ENCODE measurements around the gene HM13.

Gene HM13

GRCh38 chr20:31543966-31544598 lies 29.8 kb downstream of the HM13 start:
- DNase-seq: peak; percentile 98

GRCh38 chr20:31544600-31544999 lies 30.4 kb downstream of the HM13 start:
- DNase-seq: no peak

GRCh38 chr20:31545621-31546040 lies 31.4 kb downstream of the HM13 start:
- peak; percentile 37 for DNase-seq

DNA sequence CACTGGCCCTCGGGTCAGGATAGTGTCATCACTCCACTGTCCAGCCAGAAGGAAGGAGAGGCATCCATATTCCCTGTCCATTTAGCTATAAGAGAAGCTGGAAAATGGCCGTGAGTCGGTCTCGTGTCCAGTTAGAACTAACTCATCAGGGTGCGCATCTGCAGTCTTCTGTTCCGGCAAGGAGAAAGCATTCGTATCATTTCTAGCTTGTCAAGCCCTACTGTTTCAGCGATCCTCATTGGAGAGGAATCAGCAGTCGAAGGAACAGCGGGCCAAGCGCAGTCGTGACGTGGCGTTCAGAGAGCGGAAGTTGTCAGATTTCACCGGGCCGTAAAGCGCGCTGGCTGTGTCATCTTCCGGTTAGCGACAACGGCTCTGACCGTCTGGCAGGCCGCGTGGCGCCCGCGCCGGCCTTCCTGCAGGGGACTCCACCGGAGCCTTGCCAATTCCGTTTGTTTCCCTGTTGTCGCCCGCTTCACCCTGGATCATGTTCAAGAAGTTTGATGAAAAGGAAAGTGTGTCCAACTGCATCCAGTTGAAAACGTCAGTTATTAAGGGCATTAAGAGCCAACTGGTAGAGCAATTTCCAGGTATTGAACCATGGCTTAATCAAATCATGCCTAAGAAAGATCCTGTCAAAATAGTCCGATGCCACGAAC lies 32.9 kb downstream of the HM13 start:
- peak; percentile 91 for DNase-seq

DNA sequence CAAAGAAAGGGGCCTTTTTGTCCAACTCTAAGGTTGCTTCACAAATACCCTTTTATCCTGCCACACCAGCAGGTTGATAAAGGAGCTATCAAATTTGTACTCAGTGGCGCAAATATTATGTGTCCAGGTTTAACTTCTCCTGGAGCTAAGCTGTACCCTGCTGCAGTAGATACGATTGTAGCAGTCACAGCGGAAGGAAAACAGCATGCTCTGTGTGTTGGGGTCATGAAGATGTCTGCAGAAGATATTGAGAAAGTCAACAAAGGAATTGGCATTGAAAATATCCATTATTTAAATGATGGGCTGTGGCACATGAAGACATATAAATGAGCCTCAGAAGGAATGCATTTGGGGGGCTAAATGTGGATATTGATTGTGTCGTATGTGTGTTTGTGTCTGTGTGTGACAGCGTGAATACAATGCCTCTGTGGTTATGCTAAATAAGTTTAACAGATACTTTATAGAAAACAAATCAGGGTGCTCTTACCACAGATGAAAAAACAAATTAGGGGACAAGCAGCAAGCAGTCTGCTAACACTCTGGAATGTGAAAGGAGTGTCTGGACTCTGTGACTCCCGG lies 33.6 kb downstream of the HM13 start:
- DNase-seq: no peak

- no peak for DNase-seq
Observed at GRCh38 chr20:31548820-31549512, 34.7 kb downstream of the HM13 start.

- DNase-seq: no peak
Observed at GRCh38 chr20:31549513-31549880, 35.3 kb downstream of the HM13 start.

DNA sequence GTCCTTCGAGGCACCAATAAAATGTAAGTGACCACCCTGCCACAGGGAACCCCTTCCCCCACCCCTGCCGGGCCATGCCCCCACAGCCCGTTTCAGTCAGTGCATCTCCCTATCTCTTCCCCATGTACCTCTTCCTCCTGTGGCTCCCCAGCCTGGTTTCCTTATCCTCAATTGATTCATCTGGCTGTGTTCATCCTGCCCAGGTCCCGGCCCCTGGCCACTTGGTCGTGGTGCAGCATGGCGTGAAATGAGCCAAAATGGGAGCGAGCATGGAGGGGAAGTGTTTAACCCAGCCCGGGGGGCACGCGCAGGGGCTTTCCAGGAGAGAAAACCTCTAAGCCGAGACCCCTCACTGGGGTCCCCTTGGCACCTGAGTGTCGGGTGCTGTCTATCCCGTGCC lies 35.9 kb downstream of the HM13 start:
- DNase-seq: no peak

DNA sequence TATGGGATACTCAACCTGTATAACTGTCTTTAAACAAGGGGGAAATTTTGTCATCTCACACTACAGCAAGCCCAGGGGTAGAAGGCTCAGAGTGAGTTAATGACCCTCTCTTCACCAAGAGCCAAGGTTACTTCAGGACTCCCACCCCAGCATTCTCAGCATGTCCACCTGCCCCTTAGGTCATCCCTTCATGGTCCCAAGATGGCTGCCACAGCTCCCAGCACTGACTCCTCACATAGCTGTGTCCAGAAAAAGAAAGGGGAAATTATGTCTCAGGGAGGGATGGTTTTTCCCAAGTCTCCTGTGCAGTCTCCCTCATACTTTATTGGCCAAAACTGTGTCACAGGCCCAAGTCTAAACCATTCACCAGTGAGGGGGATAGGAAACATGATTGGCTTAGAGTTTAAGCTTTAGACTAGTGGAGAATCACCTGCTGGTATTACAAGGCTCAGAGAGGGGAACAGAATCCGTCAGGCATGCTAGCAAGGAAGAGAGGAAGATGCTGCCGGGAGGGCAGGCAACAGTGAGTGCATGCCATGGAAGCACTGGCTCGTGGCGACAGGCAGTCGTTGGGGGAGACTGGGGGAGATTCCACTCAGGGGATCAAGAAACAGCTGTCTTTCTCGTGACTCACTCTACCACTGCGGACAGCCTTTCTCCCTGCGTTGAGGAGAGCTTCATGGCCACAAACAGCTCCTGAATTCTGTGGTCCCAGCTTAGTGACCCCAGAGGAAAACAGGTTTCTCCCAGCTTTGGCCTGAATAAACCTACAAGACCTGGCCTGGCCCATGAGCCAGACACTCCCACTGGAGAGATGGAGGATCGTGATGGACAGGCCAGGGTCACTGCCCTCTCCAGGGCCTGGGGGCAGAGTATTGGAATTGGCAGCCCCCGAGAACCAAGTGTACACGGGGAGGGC lies 37.2 kb downstream of the HM13 start:
- DNase-seq: peak; percentile 44

DNA sequence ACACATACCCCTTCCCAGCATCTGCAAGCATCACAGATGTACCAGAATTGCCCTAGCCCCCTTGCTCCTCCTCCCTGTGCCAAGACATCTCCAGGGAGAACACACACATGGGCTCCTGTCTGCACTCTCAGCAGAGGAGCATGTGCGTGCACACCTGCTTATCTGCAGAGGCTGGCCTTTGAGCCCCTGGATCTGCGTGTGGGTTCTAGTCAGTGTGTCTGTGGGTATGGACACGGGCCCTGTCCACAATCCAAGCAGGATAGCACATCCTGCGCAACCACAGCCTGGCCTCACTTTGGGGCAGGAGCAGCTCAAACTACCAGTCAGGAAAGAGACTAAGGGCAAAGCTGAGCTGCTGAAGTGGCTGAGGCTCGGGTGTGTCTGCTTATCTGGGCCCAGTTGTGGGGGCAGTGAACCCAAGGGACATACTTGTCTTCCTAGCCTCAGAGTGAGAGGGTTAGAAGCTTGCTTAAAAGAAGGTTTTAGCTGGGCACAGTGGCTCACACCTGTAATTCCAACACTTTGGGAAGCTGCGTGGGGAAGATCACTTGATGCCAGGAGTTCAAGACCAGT lies 41.0 kb downstream of the HM13 start:
- DNase-seq: no peak

- DNase-seq: no peak
Observed at GRCh38 chr20:31559704-31560093, 45.5 kb downstream of the HM13 start.

DNA sequence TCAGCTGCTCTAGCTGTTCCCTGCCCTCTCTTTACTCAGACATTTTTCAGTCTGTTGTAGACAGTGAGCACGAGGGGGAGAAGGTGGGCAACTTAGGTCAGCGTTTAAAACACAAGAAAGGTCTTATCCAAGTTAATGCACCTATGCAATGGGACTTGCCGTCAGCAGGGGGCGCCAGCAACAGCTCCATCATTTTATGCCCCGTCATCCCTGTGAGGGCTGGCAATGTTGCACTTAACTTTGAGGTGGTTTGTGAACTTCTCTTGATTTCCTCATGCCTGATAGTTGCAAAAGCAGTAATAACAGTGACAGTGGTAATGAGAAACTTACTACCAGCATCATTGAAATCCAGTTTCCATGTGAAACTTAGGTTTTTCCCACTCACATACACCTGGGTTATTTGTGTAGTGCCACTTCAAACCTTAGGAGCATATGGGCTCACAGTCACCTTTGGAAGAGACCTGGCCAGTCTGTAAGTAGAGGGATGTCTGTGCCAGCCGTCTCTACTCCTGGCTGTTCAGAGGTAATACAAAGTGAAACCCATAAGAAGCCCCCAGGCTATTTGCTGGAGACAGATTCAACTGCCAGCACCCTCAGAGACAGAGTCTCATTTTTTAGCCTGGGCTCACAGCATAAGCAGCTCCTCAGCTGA lies 46.0 kb downstream of the HM13 start:
- peak; percentile 77 for DNase-seq

DNA sequence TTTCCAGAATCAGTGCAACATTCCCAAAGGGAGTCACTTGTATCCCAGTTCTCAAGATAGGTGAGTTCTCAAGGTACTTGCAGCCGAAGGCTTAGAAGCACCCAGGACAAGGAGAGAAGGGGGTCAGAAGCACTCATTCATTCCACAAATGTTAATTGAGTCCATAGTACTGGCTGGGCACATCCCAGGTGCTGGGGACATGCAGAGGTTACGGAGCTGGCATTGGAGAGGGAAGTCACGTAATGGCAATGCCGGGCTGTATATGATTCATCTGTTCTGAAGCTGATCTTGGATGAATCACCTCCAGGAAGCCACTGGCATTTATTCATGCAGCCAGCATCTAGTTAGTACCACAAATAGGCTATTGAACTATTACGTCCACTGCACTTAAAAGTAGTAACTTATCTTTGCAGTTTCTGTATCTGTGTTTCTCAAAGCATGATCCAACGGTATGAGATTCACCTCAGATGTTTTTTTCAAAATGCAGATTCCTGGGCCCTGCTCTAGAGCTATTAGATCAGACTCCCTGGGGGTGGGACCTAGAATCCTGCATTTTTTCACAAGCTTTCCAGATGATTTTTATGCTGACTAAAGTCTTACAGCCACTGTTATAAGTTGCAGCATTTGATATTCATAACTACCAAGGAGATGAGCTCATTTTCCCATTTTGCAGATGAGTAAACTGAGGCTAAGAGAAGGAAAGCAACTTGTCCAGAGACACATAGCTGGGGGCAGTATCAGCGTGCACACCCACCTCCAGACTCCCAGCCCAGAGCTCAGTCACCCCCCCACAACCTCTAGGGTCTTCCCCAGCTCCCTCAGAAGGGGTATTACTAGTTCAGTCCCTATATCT lies 46.7 kb downstream of the HM13 start:
- peak; percentile 93 for DNase-seq

- no peak for DNase-seq
Observed at GRCh38 chr20:31562241-31562640, 48.0 kb downstream of the HM13 start.

- DNase-seq: no peak
Observed at GRCh38 chr20:31564284-31564683, 50.0 kb downstream of the HM13 start.

GRCh38 chr20:31565699-31566318 lies 51.6 kb downstream of the HM13 start:
- DNase-seq: no peak

DNA sequence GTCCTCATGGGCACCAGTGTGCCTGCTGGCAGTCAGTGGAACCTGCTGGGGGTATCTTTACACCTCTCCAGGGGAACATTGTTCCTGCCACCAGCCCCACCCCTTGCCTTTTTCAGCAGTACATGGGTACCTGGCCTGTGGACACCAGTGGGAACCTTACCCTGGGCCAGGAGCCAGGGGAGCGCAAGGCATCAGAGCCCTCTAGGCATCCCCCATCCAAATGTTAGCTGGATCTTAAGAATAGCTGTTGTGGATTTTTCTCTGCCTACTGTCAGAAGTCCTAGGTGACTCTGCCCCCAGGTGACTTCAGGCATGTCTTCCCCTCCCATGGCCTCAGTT lies 52.0 kb downstream of the HM13 start:
- no peak for DNase-seq

DNA sequence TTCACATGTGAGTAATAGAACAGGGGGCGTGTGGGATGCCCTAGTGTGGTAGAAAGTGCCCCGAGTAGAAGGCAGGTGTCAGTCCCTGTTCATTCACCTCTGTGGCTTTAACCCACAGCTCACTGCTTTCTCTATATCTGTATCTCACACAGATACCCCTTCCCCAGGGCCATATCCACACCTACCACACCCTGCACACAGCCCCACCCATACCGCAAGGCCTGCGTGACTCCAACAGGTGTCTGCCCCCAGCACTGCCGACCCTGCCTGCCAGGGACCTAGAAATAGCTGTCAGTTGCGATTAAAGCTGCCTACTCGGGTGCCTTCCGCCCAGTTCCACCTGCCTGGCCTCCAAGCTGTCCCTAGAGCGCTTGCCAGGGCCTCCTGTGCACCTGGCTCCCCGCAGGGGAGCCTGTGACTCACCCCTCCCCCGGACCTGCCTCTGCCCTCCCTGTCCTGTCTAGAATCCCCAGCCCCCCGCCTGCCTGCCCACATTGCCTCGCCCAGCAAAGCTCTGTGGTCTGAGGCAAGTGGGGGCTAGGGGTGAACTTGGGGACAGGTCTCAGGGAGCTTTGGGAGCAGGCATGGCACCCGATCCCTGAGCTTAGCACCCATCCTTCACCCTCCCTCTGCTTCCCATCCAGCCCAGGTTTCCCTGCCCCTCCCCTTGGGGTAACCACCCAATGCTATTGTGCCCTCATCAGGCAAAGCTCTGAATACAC lies 52.6 kb downstream of the HM13 start:
- DNase-seq: no peak

DNA sequence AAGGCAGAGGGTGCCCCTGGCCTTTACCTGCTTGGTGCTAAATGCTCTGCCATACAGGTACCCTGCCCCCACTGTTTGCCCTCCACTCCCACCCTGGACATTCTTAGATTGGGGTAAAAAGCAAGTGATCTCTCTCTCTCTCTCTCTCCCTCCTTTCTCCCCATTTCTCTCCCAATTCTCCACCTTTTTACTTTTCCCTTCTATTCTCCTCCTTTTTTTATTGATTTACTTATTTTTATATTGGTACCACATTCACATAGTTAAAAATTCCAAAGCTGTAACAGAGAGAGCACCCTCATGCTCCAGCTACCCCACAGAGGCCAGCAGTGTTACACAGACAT lies 53.1 kb downstream of the HM13 start:
- DNase-seq: no peak

All from fibroblast of skin of abdomen (primary cell).